Central memory CD8-positive, alpha-beta T cell (primary cell): ENCODE measurements around the gene ZNF580.
A peak's percentile ranks its signal among the peaks of the same experiment; 100 is the strongest.

Source experiments
- ATAC-seq: fragments of 150-1000 bp; cut with Tn5 transposase; replicated peaks from 2 replicates; pipeline ENCODE4 v1.10.0; 2022; ENCODE audit warnings: mild to moderate bottlenecking, moderate FRiP score, moderate number of reproducible peaks; ENCODE audit not compliant: poor library complexity, severe bottlenecking; ENCODE audit errors: extremely low read depth
- DNase-seq, 2 donors: peaks; one replicate each; pipeline ENCODE4 v3.0.0; 2021; ENCODE audit warnings: low spot score in 2 of 2
- H3K27ac Mint-ChIP-seq: one replicate; pipeline ENCODE4 v1.8.0; 2022; ENCODE audit warnings: low read depth, mild to moderate bottlenecking, moderate library complexity, mixed read lengths
- H3K27me3 Mint-ChIP-seq: one replicate; pipeline ENCODE4 v1.8.0; 2022; ENCODE audit warnings: mixed read lengths
- H3K36me3 Mint-ChIP-seq: one replicate; pipeline ENCODE4 v1.8.0; 2022; ENCODE audit warnings: mild to moderate bottlenecking, moderate library complexity, mixed read lengths; ENCODE audit not compliant: insufficient read depth
- H3K4me1 Mint-ChIP-seq: one replicate; pipeline ENCODE4 v1.8.0; 2022; ENCODE audit warnings: mixed read lengths
- H3K4me3 Mint-ChIP-seq: one replicate; pipeline ENCODE4 v1.8.0; 2022; ENCODE audit warnings: mild to moderate bottlenecking, moderate library complexity, mixed read lengths
- H3K9me3 Mint-ChIP-seq: one replicate; pipeline ENCODE4 v1.8.0; 2022; ENCODE audit warnings: mixed read lengths

The ZNF580 gene, protein sequence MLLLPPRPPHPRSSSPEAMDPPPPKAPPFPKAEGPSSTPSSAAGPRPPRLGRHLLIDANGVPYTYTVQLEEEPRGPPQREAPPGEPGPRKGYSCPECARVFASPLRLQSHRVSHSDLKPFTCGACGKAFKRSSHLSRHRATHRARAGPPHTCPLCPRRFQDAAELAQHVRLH

DNA sequence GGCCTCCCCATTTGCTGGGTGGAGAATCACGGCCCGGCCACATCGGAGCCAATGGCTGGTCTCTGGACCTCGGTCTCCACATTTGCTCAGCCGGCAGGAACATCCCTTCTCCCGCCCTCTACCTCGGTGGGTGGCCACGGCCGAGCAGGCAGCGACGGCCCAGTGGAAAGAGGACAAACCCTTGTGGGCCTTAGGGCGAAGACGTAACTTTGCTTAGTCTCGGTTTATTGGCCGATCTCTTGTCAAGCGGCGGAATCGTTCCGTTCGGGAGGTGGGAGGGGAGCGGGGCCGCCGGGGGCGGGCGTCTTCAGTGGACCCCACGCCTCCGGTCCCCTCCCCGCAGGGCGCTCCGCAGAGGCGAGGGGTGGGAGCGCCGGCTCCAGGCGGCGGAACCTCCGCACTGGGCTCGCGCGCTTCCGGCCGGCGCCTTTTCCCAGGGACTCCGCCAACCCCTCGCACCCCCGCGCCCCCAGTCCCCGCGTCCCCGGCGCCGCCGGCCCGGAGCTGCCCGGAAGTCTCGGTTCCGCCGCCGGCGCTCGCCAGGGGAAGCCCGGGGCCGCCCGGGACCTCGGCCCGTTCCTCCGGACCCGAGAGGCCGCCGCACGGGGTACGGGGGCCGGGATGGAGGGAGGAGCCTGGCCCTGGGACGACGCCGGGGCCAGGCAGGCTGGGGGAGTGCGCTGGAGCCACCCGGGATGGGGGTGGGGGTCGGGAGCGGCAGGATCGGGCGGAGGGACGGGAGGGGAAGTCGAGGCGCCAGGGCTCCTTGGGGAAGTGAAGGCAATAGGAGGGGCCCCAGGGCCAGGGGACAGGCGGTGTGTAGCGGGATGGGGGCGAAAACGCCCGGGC, at the start of gene ZNF580:
TSS of gene ZNF580 (plus strand) at position 426 of the 849 bp plus-strand sequence. CDS start 1,507 bp downstream, outside the sequence.
- H3K36me3 Mint-ChIP-seq, result peaks cover 41% of the 10 kb centered on the region
- peak; percentile 21 for ATAC-seq
- DNase-seq, result no peak
- no peaks in the 10 kb centered on the region for H3K27me3 Mint-ChIP-seq
- H3K4me3 Mint-ChIP-seq, result peak within 1 kb of the TSS; percentile 90
- peaks cover 66% of the 10 kb centered on the region for H3K4me1 Mint-ChIP-seq
- peak within 1 kb of the TSS; percentile 74 for H3K27ac Mint-ChIP-seq
- H3K9me3 Mint-ChIP-seq, result no peaks in the 10 kb centered on the region

DNA sequence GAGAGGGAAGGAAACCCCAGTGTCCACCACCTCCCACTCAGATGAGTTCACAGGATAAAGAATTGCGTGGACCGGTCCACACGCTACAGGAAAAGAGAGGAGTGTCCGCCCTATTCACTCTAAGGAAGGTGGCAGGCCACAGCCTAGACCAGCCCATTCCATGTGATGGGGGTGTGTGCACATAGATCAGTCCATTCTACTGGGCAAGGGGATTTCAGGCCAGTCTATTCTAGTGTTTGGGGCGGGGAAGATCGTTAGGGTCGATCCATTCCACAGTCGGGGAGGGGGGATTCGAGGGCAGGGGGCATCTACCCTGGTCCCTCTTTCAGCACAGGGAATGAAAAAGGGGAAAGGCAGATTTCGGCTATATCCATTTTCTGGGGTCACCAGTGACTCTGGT, 49.2 kb upstream of the ZNF580 start:
- peaks cover 5% of the 10 kb centered on the region for H3K36me3 Mint-ChIP-seq
- no peak for ATAC-seq
- H3K4me1 Mint-ChIP-seq, result peaks cover 14% of the 10 kb centered on the region
- H3K27me3 Mint-ChIP-seq, result no peaks in the 10 kb centered on the region
- no peak overlapping the region for H3K4me3 Mint-ChIP-seq
- H3K9me3 Mint-ChIP-seq, result no peaks in the 10 kb centered on the region
- H3K27ac Mint-ChIP-seq, result no peak overlapping the region
- no peak for DNase-seq

DNA sequence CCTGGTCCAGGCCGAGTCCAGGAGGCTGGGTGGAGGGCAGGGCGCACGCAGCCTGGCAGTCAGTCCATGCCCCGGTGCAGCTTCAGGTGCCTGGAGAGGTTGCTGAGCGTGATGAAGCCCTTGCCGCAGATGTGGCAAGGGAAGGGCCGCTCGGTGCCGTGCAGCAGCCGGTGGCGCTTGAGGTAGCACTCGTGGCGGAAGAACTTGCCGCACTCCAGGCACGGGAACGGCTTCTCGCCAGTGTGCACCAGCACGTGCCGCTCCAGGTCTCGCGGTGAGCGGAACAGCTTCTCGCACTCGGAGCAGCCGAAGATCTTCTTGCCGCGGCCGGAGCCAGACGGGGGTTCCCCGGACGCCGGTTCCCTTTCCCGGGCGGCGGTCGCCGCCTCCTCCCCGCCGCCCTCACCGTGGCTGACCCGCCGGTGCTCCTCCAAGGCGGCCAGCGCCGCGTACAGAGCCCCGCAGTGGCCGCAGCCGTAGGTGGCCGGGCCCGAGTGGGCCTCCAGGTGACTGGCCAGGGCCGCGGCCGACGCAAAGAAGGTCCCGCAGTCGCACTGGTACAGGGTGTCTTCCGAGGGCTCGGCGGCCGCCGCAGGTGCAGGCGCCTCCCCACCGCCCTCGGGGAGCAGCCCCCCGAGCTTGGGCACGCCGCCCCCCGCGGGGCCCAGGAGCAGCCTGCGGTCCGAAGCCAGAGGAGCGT, 48.3 kb upstream of the ZNF580 start:
- ATAC-seq, result no peak
- no peak for DNase-seq
- H3K9me3 Mint-ChIP-seq, result no peaks in the 10 kb centered on the region
- H3K27me3 Mint-ChIP-seq, result no peaks in the 10 kb centered on the region
- H3K4me3 Mint-ChIP-seq, result no peak overlapping the region
- peaks cover 7% of the 10 kb centered on the region for H3K36me3 Mint-ChIP-seq
- H3K27ac Mint-ChIP-seq, result no peak overlapping the region
- H3K4me1 Mint-ChIP-seq, result peaks cover 4% of the 10 kb centered on the region

DNA sequence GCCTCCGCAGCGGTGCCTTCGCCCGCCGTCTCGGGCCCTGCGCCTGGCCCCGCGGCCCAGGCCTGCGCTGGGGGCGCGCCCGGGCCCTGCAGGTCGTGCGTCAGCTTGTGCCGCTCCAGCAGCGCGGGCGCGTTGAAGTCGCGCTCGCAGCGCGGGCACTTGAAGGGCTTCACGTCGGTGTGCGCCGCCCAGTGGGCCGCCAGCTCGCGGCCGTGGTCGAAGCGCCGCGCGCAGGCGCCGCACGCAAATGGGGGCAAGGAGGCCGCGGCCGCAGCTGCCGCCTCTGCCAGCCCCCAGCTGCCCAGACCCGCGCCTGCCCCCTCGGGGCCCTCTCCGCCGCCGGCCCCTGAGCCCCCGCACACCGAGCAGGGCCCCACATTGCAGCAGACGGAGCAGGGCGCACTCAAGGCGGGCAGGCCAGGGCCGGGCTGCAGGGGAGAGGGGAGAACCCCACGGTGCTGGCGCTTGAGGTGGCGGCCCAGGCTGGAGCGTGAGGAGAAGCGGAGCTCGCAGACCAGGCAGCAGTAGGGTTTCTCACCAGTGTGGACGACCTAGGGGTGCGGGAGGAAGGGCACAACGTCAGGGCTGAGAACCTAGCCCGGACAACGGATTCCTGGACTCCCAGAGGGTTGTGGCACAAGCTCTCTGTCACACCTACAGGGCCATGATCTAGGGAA, 47.6 kb upstream of the ZNF580 start:
- no peak for DNase-seq
- H3K4me1 Mint-ChIP-seq, result peaks cover 4% of the 10 kb centered on the region
- no peak overlapping the region for H3K4me3 Mint-ChIP-seq
- no peak for ATAC-seq
- no peaks in the 10 kb centered on the region for H3K27me3 Mint-ChIP-seq
- H3K27ac Mint-ChIP-seq, result no peak overlapping the region
- H3K36me3 Mint-ChIP-seq, result peaks cover 8% of the 10 kb centered on the region
- no peaks in the 10 kb centered on the region for H3K9me3 Mint-ChIP-seq

DNA sequence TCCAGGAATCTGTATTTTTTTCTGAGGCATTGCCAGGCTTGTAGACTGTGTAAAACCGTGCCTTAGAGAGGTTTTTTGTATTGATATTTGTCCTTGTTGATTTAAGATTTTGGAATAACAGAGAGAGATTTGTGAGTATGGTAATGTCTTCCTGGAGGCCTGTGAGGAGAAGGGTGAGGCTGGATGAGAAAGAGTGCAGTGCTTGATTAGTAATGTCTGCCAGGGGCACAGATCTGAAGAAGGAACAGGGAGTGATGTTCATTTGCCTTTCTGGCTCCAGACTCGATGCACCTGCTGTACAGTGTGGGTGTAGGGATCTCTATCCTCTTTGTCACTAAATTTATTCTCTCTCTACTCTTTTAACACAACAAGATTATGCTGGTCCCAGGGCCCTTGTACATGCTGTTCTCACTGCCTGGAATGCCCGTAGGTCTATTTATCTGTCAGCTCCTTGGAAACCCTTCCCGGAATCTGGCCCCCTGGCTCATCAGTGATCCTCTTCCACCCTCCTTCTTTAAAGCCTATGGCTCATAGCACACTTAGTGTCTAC, 45.7 kb upstream of the ZNF580 start:
- Mint-ChIP-seq H3K4me3 (no peak overlapping the region), H3K9me3 (no peaks in the 10 kb centered on the region), H3K27me3 (no peaks in the 10 kb centered on the region), H3K36me3 (peaks cover 11% of the 10 kb centered on the region), H3K27ac (peak overlapping the region; percentile 71), H3K4me1 (peaks cover 11% of the 10 kb centered on the region)
- DNase-seq, result no peak
- no peak for ATAC-seq

DNA sequence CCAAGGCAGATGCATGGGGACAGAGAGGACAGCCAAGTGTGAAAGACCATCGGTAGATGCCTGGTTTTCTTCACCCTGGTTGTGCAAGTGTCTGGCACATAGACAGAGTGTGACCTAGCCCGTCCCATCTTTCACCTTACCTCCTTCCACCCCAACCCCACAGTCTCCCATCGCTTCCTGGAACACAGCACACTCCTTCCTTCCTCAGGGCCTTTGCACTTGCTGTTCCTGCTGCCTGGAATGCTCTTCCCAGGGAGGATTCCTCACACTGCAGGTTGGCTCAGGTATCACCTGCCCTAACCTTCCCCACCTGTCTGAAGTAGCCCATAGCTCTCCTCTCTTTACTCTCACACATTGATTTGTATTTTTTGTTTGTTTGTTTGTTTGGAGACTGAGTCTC, 44.5 kb upstream of the ZNF580 start:
- H3K27me3 Mint-ChIP-seq, result no peaks in the 10 kb centered on the region
- no peak for ATAC-seq
- no peak overlapping the region for H3K4me3 Mint-ChIP-seq
- no peak for DNase-seq
- no peaks in the 10 kb centered on the region for H3K9me3 Mint-ChIP-seq
- H3K36me3 Mint-ChIP-seq, result peaks cover 11% of the 10 kb centered on the region
- no peak overlapping the region for H3K27ac Mint-ChIP-seq
- H3K4me1 Mint-ChIP-seq, result peaks cover 14% of the 10 kb centered on the region

DNA sequence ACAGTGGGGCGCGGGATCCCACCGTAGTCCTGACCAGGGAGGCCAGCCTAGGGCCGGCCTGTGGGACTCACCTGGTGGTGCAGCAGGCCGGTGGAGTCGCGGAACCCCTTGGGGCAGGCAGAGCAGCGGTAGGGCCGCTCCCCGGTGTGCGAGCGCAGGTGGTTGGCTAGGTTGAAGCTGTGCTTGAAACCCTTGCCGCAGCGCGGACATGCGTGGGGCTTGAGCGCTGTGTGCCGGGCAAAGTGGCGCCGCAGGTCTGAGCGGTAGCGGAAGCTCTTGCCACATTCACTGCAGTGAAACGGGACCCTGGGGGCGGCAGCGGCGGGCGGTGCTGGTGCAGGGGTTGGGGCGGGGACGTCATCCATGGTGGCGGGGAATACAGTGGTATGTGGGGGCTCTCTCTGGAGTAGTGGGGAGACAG, 43.3 kb upstream of the ZNF580 start:
- Mint-ChIP-seq H3K4me1 (peaks cover 21% of the 10 kb centered on the region), H3K36me3 (peaks cover 11% of the 10 kb centered on the region), H3K27me3 (no peaks in the 10 kb centered on the region), H3K4me3 (no peak overlapping the region), H3K27ac (no peak overlapping the region), H3K9me3 (no peaks in the 10 kb centered on the region)
- no peak for ATAC-seq
- DNase-seq, result no peak

DNA sequence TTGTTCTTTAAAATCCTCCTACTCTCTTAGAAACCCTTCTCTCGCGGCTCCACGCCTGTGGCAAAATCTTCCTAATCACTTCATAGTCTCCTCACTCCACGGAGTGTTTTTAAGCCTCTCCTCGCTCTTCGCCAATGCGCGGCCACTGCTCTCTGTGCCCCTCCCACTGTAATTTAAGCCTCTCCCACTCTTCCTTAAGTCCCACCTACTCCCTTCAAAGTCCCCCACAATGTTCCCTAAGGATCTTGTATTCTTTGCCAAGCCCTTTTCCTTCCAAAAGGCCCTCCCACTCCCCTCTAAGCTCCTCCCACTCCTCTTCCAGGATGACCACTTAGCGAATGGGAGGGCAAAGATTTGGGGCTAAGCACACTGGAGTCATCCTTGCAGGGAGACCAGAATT, 42.8 kb upstream of the ZNF580 start:
- no peaks in the 10 kb centered on the region for H3K27me3 Mint-ChIP-seq
- H3K4me1 Mint-ChIP-seq, result peaks cover 21% of the 10 kb centered on the region
- H3K27ac Mint-ChIP-seq, result no peak overlapping the region
- H3K4me3 Mint-ChIP-seq, result no peak overlapping the region
- peaks cover 11% of the 10 kb centered on the region for H3K36me3 Mint-ChIP-seq
- ATAC-seq (no peak), DNase-seq (no peak)
- H3K9me3 Mint-ChIP-seq, result no peaks in the 10 kb centered on the region

DNA sequence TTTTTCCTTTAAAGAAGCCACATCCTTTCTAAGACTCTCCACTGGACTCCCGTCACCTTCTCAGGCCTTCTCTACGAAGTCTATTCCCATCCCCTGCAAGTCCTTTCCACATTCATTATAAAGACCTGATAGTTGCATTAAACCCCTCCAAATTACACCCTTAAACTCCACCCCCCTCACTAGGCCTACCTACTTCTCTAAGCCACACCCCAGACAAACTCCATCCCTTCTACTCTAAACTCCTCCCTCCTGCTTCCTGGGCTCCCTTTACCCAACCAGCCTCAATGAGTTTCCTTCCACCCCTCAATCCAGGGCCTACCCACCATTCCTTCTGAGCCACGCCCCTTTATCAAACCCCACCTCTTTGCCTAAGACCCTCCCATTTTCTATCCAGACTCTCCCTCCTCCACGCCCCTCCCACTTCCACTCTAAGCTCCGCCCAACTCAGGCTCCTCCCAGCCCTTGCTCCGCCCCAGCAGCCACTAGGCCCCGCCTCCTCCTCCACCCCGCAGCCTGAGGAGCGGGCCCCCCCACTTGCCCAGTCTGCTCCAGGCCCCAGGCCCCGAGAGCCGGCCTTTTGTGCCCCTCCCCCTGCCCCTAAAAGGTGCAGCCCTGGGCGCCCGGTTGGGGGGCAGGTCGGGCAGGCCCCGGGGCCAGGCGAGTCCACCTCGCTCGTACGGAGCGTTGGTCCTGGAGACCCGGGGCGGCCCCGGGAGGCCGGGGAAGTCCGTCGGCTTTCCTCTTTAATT, 41.9 kb upstream of the ZNF580 start:
- Mint-ChIP-seq H3K27ac (peak overlapping the region; percentile 91), H3K4me1 (peaks cover 26% of the 10 kb centered on the region), H3K36me3 (peaks cover 11% of the 10 kb centered on the region), H3K27me3 (no peaks in the 10 kb centered on the region), H3K4me3 (peak overlapping the region; percentile 94), H3K9me3 (no peaks in the 10 kb centered on the region)
- DNase-seq (peak; percentile 97 to 99), ATAC-seq (peak; percentile 54)

DNA sequence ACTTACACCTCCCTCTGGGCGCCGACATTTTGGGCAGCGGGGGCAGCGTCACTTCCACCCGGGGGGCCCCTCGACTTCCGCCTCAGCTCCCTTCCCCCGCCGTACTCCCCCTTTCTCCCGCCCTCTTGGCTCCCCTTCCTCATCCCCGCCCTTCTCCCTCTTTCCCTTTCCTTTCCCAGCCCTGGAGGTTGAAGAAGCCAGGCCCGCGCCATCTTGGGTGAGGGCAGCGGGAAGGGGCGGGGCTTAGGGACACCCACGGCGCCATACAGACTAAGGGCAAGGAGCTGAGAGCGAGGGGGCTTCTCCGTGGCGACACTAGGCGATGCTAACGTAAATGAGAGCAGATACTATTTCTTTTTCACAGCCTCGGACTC, 41.3 kb upstream of the ZNF580 start, which contains the start of gene FIZ1:
TSS of gene FIZ1 (minus strand) at position 50 of the 374 bp plus-strand sequence. CDS start 1,652 bp downstream, outside the sequence.
- Mint-ChIP-seq H3K27me3 (no peaks in the 10 kb centered on the region), H3K9me3 (no peaks in the 10 kb centered on the region), H3K27ac (peak within 1 kb of the TSS; percentile 91), H3K4me1 (peaks cover 28% of the 10 kb centered on the region), H3K4me3 (peak within 1 kb of the TSS; percentile 94), H3K36me3 (peaks cover 11% of the 10 kb centered on the region)
- DNase-seq (peak; percentile 90 to 94), ATAC-seq (peak; percentile 83)

DNA sequence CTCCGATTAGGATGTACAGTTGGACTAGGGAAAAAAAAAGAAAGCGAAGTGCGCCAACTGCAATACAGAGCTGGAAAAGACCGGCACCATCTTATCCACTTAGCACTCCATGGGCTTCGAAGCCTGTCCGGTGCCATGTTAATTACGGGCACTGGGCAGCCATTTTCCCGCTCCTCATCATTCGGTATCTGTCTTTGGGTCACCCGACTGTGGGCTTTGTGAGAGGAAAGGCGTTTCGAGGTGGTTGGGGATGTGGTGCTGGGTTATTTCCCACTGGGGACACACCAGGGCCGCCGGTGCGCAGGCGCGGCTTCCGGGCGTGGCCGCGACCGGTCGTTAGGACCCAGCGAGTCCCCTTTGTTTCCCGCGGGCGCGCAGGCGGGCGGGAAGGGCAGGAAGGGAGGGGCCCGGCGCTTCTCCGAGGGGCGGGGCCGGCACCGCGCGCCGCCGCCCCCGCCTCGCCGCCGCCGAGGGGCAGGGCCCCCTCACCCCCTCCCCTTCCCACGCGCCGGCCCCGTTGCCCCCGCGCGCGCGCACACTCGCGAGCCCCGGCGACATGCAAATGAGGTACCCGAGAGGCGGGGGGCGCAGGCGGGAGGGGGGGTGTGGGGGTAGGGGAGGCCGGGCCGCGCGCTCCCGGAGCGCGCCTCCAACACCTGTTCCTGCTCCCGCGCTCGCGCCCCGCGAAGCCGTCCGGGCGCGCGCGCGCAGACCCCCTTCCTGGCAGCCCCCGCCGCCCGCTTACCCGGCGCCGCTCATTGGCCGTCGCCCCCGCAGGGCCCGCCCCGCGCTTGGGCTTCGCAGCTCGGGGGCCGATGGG, 40.8 kb upstream of the ZNF580 start, which contains the start of gene ZNF524:
TSS of gene ZNF524 (plus strand) at position 447 of the 820 bp plus-strand sequence. CDS start 1,825 bp downstream, outside the sequence.
- Mint-ChIP-seq H3K4me3 (peak within 1 kb of the TSS; percentile 94), H3K27me3 (no peaks in the 10 kb centered on the region), H3K27ac (peak within 1 kb of the TSS; percentile 91), H3K36me3 (peaks cover 10% of the 10 kb centered on the region), H3K9me3 (no peaks in the 10 kb centered on the region), H3K4me1 (peaks cover 34% of the 10 kb centered on the region)
- DNase-seq (peak; percentile 75 to 85), ATAC-seq (peak; percentile 73)
